Measurements from ENCODE around the gene ARHGAP31.

GRCh38 chr3:119293871-119294695, at the start of gene ARHGAP31:
- peak; percentile 41; the same call in 1 of the 2 replicates for TF ChIP-seq POLR2AphosphoS5 (IDR thresholded peaks at IDR 0.05; ENCODE audit: low read depth, low read length)
- 0 out of 4 replicates have a peak, but pooled peaks of 1 of the 2 experiments have one; percentile 33 for TF ChIP-seq REST (IDR thresholded peaks at IDR 0.05; ENCODE audit: insufficient read depth in 1 of 2, low read depth in 2 of 2, low read length in 2 of 2)
- no peak for TF ChIP-seq TAF1 (IDR thresholded peaks at IDR 0.05; ENCODE audit: borderline replicate concordance, insufficient read depth, low read length)

All from PFSK-1 (cell line).